Measurements from ENCODE around the gene CCR1.
"Not testable (repeated sequence)": the region's sequence is repeated elsewhere in the genome, so short reads cannot be mapped to it uniquely, and the experiment has no call there.

The CCR1 gene

GRCh38 chr3:46209746-46210470 is 1.8 kb upstream of the CCR1 start:
- DNase-seq: no peak

- DNase-seq: no peak
Measured at GRCh38 chr3:46209053-46209452, 940 bp upstream of the CCR1 start.

GRCh38 chr3:46207514-46207913 is 599 bp downstream of the CCR1 start:
- not testable (repeated sequence) for DNase-seq

GRCh38 chr3:46206282-46207015 is 1.7 kb downstream of the CCR1 start:
- no peak for DNase-seq

- DNase-seq: no peak
Measured at GRCh38 chr3:46205286-46205960, 2.7 kb downstream of the CCR1 start.

- no peak for DNase-seq
Measured at GRCh38 chr3:46203681-46204080, 4.4 kb downstream of the CCR1 start.

- DNase-seq: no peak
Measured at GRCh38 chr3:46202535-46202934, 5.6 kb downstream of the CCR1 start.

- no peak for DNase-seq
Measured at GRCh38 chr3:46200790-46201189, 7.3 kb downstream of the CCR1 start.

- DNase-seq: no peak
Measured at GRCh38 chr3:46200211-46200610, 7.9 kb downstream of the CCR1 start.

- DNase-seq: no peak
Measured at GRCh38 chr3:46196261-46196957, 11.7 kb downstream of the CCR1 start.

- DNase-seq: no peak
Measured at GRCh38 chr3:46194868-46195553, 13.1 kb downstream of the CCR1 start.

GRCh38 chr3:46193436-46193835 is 14.7 kb downstream of the CCR1 start:
- no peak for DNase-seq

- DNase-seq: no peak
Measured at GRCh38 chr3:46192939-46193338, 15.2 kb downstream of the CCR1 start.

- no peak for DNase-seq
Measured at GRCh38 chr3:46191730-46192129, 16.4 kb downstream of the CCR1 start.

GRCh38 chr3:46188708-46189107 is 19.4 kb downstream of the CCR1 start:
- no peak for DNase-seq

GRCh38 chr3:46187876-46188275 is 20.2 kb downstream of the CCR1 start:
- DNase-seq: no peak

GRCh38 chr3:46187341-46187700 is 20.8 kb downstream of the CCR1 start:
- no peak for DNase-seq

GRCh38 chr3:46186471-46187340 is 21.4 kb downstream of the CCR1 start:
- DNase-seq: no peak

GRCh38 chr3:46184469-46184868 is 23.6 kb downstream of the CCR1 start:
- no peak for DNase-seq

GRCh38 chr3:46183330-46183729 is 24.8 kb downstream of the CCR1 start:
- DNase-seq: no peak

- DNase-seq: no peak
Measured at GRCh38 chr3:46168583-46169345, 39.3 kb downstream of the CCR1 start.

Data from NCI-H345 (cell line).